Nephron progenitor cell (in vitro differentiated cells): ENCODE data around the gene TMPRSS12.
A peak's percentile ranks its signal among the peaks of the same experiment; 100 is the strongest.
"Not testable (repeated sequence)": the region's sequence is repeated elsewhere in the genome, so short reads cannot be mapped to it uniquely, and the experiment has no call there.

Experiments
- DNase-seq: peaks from one replicate; pipeline ENCODE4 v3.0.0; 2021
- H3K27ac Mint-ChIP-seq: 2 replicates; pipeline ENCODE4 v1.8.0; 2021; ENCODE audit warnings: mild to moderate bottlenecking, moderate library complexity, mixed read lengths
- H3K27me3 Mint-ChIP-seq: 2 replicates; pipeline ENCODE4 v1.8.0; 2021; ENCODE audit warnings: mild to moderate bottlenecking, low read depth, mixed read lengths; ENCODE audit not compliant: poor library complexity
- H3K36me3 Mint-ChIP-seq: 2 replicates; pipeline ENCODE4 v1.8.0; 2021; ENCODE audit warnings: low read depth, mixed read lengths
- H3K4me1 Mint-ChIP-seq: 2 replicates; pipeline ENCODE4 v1.8.0; 2021; ENCODE audit warnings: mixed read lengths
- H3K4me3 Mint-ChIP-seq: 2 replicates; pipeline ENCODE4 v1.8.0; 2021; ENCODE audit warnings: mild to moderate bottlenecking, moderate library complexity, mixed read lengths
- H3K9me3 Mint-ChIP-seq: 2 replicates; pipeline ENCODE4 v1.8.0; 2021; ENCODE audit warnings: mild to moderate bottlenecking, moderate library complexity, mixed read lengths
- TF ChIP-seq, protein P1 (sequence below): fragments of 200-600 bp; sonication (generic); IDR thresholded peaks from 2 replicates; pipeline ENCODE4 v1.5.0; 2021; ENCODE audit warnings: antibody characterized with exemption

The TMPRSS12 gene

GRCh38 chr12:50828886-50829285 lies 13.8 kb upstream of the TMPRSS12 start:
- Mint-ChIP-seq H3K36me3 (no peaks in the 10 kb centered on the region), H3K27ac (peak overlapping the region; percentile 84)

DNA sequence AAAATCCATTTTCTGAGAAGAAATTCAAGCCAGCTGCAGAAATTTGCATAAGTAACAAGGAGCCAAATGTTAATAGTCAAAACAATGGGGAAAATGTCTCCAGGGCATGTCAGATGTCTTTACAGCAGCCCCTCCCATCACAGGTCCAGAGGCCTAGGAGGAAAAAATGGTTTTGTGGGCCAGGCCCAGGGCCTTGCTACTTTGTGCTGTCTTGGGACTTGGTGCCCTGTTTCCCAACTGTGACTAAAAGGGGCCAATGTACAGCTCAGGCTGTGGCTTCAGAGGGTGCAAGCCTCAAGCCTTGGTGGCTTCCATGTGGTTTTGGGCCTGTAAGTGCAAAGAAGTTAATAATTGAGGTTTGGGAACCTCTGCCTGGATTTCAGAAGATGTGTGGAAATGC lies 8.9 kb upstream of the TMPRSS12 start:
- not testable (repeated sequence) for H3K27me3 Mint-ChIP-seq, DNase-seq, H3K4me3 Mint-ChIP-seq, H3K27ac Mint-ChIP-seq, H3K4me1 Mint-ChIP-seq, H3K36me3 Mint-ChIP-seq
- peaks cover 35% of the 10 kb centered on the region for H3K9me3 Mint-ChIP-seq

More at GRCh38 chr12:50828886-50829285, 13.8 kb upstream of the TMPRSS12 start:
- no peak overlapping the region for H3K4me3 Mint-ChIP-seq
- TF ChIP-seq, protein P1, sequence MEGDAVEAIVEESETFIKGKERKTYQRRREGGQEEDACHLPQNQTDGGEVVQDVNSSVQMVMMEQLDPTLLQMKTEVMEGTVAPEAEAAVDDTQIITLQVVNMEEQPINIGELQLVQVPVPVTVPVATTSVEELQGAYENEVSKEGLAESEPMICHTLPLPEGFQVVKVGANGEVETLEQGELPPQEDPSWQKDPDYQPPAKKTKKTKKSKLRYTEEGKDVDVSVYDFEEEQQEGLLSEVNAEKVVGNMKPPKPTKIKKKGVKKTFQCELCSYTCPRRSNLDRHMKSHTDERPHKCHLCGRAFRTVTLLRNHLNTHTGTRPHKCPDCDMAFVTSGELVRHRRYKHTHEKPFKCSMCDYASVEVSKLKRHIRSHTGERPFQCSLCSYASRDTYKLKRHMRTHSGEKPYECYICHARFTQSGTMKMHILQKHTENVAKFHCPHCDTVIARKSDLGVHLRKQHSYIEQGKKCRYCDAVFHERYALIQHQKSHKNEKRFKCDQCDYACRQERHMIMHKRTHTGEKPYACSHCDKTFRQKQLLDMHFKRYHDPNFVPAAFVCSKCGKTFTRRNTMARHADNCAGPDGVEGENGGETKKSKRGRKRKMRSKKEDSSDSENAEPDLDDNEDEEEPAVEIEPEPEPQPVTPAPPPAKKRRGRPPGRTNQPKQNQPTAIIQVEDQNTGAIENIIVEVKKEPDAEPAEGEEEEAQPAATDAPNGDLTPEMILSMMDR: no peak
- H3K4me1 Mint-ChIP-seq: peaks cover 11% of the 10 kb centered on the region
- no peak for DNase-seq
- H3K9me3 Mint-ChIP-seq: peaks cover 22% of the 10 kb centered on the region
- no peaks in the 10 kb centered on the region for H3K27me3 Mint-ChIP-seq

- peaks cover 5% of the 10 kb centered on the region for H3K27me3 Mint-ChIP-seq
- H3K4me1 Mint-ChIP-seq: no peaks in the 10 kb centered on the region
- no peak overlapping the region for H3K4me3 Mint-ChIP-seq
- DNase-seq: no peak
- no peak overlapping the region for H3K27ac Mint-ChIP-seq
- peaks cover 28% of the 10 kb centered on the region for H3K9me3 Mint-ChIP-seq
- no peaks in the 10 kb centered on the region for H3K36me3 Mint-ChIP-seq
- TF ChIP-seq, protein P1: no peak
Measured at GRCh38 chr12:50839042-50839441, 3.7 kb upstream of the TMPRSS12 start.

DNA sequence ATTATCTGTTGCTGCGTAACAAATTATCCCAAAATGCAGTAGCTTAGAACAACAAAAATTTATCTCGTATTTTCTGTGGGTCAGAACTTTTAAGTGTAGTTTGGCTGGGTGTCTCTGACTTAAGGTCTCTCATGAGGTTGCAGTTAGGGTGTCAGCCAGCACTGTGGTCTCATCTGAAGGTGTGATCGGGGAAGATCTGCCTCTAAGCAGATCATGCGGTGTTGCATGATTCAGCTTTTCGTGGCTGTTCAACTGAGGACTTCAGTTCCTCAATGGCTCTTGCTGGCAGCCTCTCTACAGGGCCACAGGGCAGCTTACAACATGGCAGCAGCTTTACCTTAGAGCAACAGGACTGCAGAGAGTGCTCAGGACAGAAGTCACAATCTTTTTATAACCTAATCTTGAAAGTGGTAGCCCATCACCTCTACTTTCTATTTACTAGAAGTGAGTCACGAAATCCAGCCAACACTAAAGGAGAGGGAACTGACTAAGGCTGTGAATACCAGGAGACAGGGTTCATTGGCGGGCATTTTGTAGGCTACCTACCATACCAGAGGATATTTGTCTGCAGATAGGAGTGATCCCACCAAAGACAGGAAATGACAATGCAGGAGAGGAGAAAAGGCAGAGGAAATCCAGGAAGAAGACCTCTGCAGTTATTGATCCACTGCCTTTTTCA lies 1.8 kb upstream of the TMPRSS12 start:
- Mint-ChIP-seq H3K4me3 (no peak overlapping the region), H3K27me3 (peaks cover 5% of the 10 kb centered on the region), H3K9me3 (peaks cover 16% of the 10 kb centered on the region), H3K27ac (no peak overlapping the region), H3K4me1 (no peaks in the 10 kb centered on the region), H3K36me3 (no peaks in the 10 kb centered on the region)
- no peak for DNase-seq
- TF ChIP-seq, protein P1: no peak

- TF ChIP-seq, protein P1: no peak
- Mint-ChIP-seq H3K27ac (no peak overlapping the region), H3K4me1 (no peaks in the 10 kb centered on the region), H3K36me3 (no peaks in the 10 kb centered on the region), H3K9me3 (peaks cover 16% of the 10 kb centered on the region), H3K4me3 (peak overlapping the region; percentile 12), H3K27me3 (peaks cover 5% of the 10 kb centered on the region)
- no peak for DNase-seq
Measured at GRCh38 chr12:50841716-50842531, 802 bp upstream of the TMPRSS12 start.

- peaks cover 5% of the 10 kb centered on the region for H3K27me3 Mint-ChIP-seq
- no peak overlapping the region for H3K27ac Mint-ChIP-seq
- H3K4me3 Mint-ChIP-seq: no peak overlapping the region
- peaks cover 14% of the 10 kb centered on the region for H3K9me3 Mint-ChIP-seq
- TF ChIP-seq, protein P1: no peak
- DNase-seq: no peak
- H3K4me1 Mint-ChIP-seq: no peaks in the 10 kb centered on the region
- no peaks in the 10 kb centered on the region for H3K36me3 Mint-ChIP-seq
Measured at GRCh38 chr12:50845021-50845647, 2.4 kb downstream of the TMPRSS12 start.
